Dermis microvascular lymphatic vessel endothelial cell (primary cell): ENCODE measurements around the gene PPP1R2B. TPM values are rescaled to one million over a fixed set of nuclear protein-coding genes. Genes with fewer than 3 reads are reported as not detected.
"Not testable (repeated sequence)": the region's sequence is repeated elsewhere in the genome, so short reads cannot be mapped to it uniquely, and the experiment has no call there.

ENCODE experiments used
- DNase-seq, 2 donors: peaks; one replicate each; pipeline versions ENCODE4 v3.0.0 to v3.0.0-alpha.2; 2010; ENCODE audit warnings: low read depth in 2 of 2
- total RNA-seq: library from RNA; depleted of rRNA; stranded (reverse); fragments of >200 nt; gene quantifications from 2 replicates; pipeline ENCODE4 v1.2.1, GENCODE V29; 2014

The PPP1R2B gene
- under 0.01 and 0.13 TPM in 2 replicates for total RNA-seq

- no peak for DNase-seq
Measured at GRCh38 chr5:156850206-156850751, at the start of gene PPP1R2B. Gene PPP1R2B, plus strand, starts transcription at chr5:156850295. Its CDS starts 268 bp downstream, at chr5:156850563.

- DNase-seq, result no peak
Measured at GRCh38 chr5:156800929-156801328, 49.2 kb upstream of the PPP1R2B start.

GRCh38 chr5:156802501-156802900 is 47.6 kb upstream of the PPP1R2B start:
- DNase-seq, result no peak

- DNase-seq, result no peak
Measured at GRCh38 chr5:156803404-156803803, 46.7 kb upstream of the PPP1R2B start.

- no peak for DNase-seq
Measured at GRCh38 chr5:156812959-156813358, 37.1 kb upstream of the PPP1R2B start.

GRCh38 chr5:156815988-156816599 is 34.0 kb upstream of the PPP1R2B start:
- DNase-seq, result no peak

- no peak for DNase-seq
Measured at GRCh38 chr5:156819537-156819936, 30.6 kb upstream of the PPP1R2B start.

- DNase-seq, result no peak
Measured at GRCh38 chr5:156819967-156820581, 30.0 kb upstream of the PPP1R2B start.

GRCh38 chr5:156824241-156824640 is 25.9 kb upstream of the PPP1R2B start:
- no peak for DNase-seq

- DNase-seq, result no peak
Measured at GRCh38 chr5:156824800-156825199, 25.3 kb upstream of the PPP1R2B start.

- DNase-seq, result no peak
Measured at GRCh38 chr5:156825688-156826087, 24.4 kb upstream of the PPP1R2B start.

GRCh38 chr5:156826150-156826549 is 23.9 kb upstream of the PPP1R2B start:
- DNase-seq, result no peak

GRCh38 chr5:156834916-156835315 is 15.2 kb upstream of the PPP1R2B start:
- DNase-seq, result no peak

GRCh38 chr5:156835905-156836304 is 14.2 kb upstream of the PPP1R2B start:
- DNase-seq, result no peak

GRCh38 chr5:156836846-156837245 is 13.2 kb upstream of the PPP1R2B start:
- no peak for DNase-seq

GRCh38 chr5:156838961-156839360 is 11.1 kb upstream of the PPP1R2B start:
- DNase-seq, result no peak

- DNase-seq, result no peak
Measured at GRCh38 chr5:156841737-156842136, 8.4 kb upstream of the PPP1R2B start.

GRCh38 chr5:156846914-156847313 is 3.2 kb upstream of the PPP1R2B start:
- DNase-seq, result no peak

- DNase-seq, result not testable (repeated sequence)
Measured at GRCh38 chr5:156848447-156848846, 1.6 kb upstream of the PPP1R2B start.

- no peak for DNase-seq
Measured at GRCh38 chr5:156851880-156852279, 1.8 kb downstream of the PPP1R2B start.

GRCh38 chr5:156853055-156853454 is 3.0 kb downstream of the PPP1R2B start:
- not testable (repeated sequence) for DNase-seq

GRCh38 chr5:156865427-156865826 is 15.3 kb downstream of the PPP1R2B start:
- DNase-seq, result no peak

- DNase-seq, result no peak
Measured at GRCh38 chr5:156870498-156870839, 20.4 kb downstream of the PPP1R2B start.
